Measurements from ENCODE around the gene INPP1.

DNA sequence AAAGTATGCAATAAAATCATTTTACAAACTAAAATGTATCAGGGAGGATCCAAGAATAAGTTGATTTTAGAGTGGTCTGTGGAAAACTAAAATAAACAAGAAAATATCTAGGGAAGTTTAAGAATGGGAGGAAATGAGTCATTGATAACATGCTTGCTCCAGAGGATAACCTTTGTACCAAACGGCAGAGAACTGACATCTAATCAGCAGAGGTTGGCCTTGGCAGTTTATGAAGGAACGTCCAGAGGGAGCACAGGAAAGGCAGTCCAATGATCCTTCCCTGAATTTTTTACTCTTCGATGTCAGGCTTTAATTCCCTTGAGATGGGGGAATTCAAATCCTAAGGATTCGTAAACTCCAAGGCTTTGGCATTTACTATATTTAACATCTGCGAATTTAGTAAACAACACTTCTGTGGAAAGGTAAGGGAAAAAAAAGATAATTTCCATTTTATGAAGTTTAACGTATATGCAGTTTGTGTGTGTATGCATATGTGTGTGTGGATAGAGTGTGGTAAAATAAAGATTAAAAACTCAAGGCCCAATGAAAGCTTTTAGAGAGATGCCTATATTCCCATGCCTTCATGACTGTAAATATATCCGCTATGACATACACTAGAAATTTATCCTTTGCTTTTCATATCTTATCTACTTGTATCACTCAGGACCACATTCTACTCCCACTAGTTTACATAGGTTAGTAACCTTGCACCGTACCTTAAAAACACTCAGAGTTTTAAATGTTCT, 8.7 kb upstream of the INPP1 start:
- TF ChIP-seq, protein P1, sequence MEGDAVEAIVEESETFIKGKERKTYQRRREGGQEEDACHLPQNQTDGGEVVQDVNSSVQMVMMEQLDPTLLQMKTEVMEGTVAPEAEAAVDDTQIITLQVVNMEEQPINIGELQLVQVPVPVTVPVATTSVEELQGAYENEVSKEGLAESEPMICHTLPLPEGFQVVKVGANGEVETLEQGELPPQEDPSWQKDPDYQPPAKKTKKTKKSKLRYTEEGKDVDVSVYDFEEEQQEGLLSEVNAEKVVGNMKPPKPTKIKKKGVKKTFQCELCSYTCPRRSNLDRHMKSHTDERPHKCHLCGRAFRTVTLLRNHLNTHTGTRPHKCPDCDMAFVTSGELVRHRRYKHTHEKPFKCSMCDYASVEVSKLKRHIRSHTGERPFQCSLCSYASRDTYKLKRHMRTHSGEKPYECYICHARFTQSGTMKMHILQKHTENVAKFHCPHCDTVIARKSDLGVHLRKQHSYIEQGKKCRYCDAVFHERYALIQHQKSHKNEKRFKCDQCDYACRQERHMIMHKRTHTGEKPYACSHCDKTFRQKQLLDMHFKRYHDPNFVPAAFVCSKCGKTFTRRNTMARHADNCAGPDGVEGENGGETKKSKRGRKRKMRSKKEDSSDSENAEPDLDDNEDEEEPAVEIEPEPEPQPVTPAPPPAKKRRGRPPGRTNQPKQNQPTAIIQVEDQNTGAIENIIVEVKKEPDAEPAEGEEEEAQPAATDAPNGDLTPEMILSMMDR (IDR thresholded peaks at IDR 0.05): no peak
- peak; percentile 76 for TF ChIP-seq POLR2A (IDR thresholded peaks at IDR 0.05)

Measured in right lobe of liver (tissue), 4 donors.